A673 (cell line): ENCODE measurements around the gene ANO2.

ENCODE experiments used
- EZH2 ChIP-seq: fragments of 200-600 bp; sonication (generic); IDR thresholded peaks from 2 replicates; pipeline ENCODE4 v1.6.1; 2017; ENCODE audit warnings: borderline replicate concordance, low read depth, mild to moderate bottlenecking, mixed read lengths, antibody characterized with exemption, low read length; ENCODE audit not compliant: poor library complexity, severe bottlenecking
- TF ChIP-seq, protein P1 (sequence below): fragments of 300-800, 200-600 bp; sonication (generic); conservative IDR thresholded peaks from 2 replicates; pipeline ENCODE4 v1.5.1; 2017; ENCODE audit warnings: low read depth, mild to moderate bottlenecking, antibody characterized with exemption, low read length, moderate library complexity, mixed read lengths

- TF ChIP-seq, protein P1, sequence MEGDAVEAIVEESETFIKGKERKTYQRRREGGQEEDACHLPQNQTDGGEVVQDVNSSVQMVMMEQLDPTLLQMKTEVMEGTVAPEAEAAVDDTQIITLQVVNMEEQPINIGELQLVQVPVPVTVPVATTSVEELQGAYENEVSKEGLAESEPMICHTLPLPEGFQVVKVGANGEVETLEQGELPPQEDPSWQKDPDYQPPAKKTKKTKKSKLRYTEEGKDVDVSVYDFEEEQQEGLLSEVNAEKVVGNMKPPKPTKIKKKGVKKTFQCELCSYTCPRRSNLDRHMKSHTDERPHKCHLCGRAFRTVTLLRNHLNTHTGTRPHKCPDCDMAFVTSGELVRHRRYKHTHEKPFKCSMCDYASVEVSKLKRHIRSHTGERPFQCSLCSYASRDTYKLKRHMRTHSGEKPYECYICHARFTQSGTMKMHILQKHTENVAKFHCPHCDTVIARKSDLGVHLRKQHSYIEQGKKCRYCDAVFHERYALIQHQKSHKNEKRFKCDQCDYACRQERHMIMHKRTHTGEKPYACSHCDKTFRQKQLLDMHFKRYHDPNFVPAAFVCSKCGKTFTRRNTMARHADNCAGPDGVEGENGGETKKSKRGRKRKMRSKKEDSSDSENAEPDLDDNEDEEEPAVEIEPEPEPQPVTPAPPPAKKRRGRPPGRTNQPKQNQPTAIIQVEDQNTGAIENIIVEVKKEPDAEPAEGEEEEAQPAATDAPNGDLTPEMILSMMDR, result no peak
- no peak for TF ChIP-seq EZH2
Measured at GRCh38 chr12:5977556-5977955, 32.5 kb upstream of the ANO2 start.
